Keratinocyte (primary cell): ENCODE measurements around the gene CSNK1G2. TPM values are rescaled to one million over a fixed set of nuclear protein-coding genes. Genes with fewer than 3 reads are reported as not detected.

ENCODE experiments used
- DNase-seq: peaks from one replicate; pipeline ENCODE4 v3.0.0-alpha.2; 2011; ENCODE audit warnings: low read depth, missing footprints, low spot score
- FAIRE-seq: peaks from 2 replicates; lab custom pipeline; 2011; peaks lifted over from hg19 to GRCh38; lab: Jason Lieb, UNC
- H2AFZ ChIP-seq: 2 replicates; pipeline ENCODE4 v1.6.0; 2012; ENCODE audit warnings: low read length, control low read depth, inconsistent platforms; ENCODE audit not compliant: control insufficient read depth
- H3K27ac ChIP-seq: 2 replicates; pipeline ENCODE4 v1.5.1; 2011; ENCODE audit warnings: low read length; ENCODE audit not compliant: control insufficient read depth, insufficient read depth
- H3K27me3 ChIP-seq: 3 replicates; pipeline ENCODE4 v1.6.0; 2011; ENCODE audit warnings: low read length; ENCODE audit not compliant: control insufficient read depth, insufficient read depth; ENCODE audit errors: extremely low read depth
- H3K36me3 ChIP-seq, 2 experiments: 2 replicates in 1 of 2; 3 replicates in 1 of 2; pipeline ENCODE4 v1.5.1; 2011; ENCODE audit warnings: low read length in 2 of 2, mild to moderate bottlenecking in 1 of 2; ENCODE audit not compliant: control insufficient read depth in 2 of 2, insufficient read depth in 2 of 2; ENCODE audit errors: extremely low read depth in 1 of 2
- H3K4me1 ChIP-seq: 3 replicates; pipeline ENCODE4 v1.5.1; 2011; ENCODE audit warnings: low read length; ENCODE audit not compliant: control insufficient read depth, insufficient read depth; ENCODE audit errors: extremely low read depth
- H3K4me2 ChIP-seq: 3 replicates; pipeline ENCODE4 v1.6.0; 2011; ENCODE audit warnings: low read depth, low read length; ENCODE audit not compliant: control insufficient read depth, insufficient read depth; ENCODE audit errors: extremely low read depth
- H3K4me3 ChIP-seq, 3 experiments: fragments of 200-600 bp in 1 of 3; sonication (generic) in 1 of 3; 2 replicates in 2 of 3; 3 replicates in 1 of 3; pipeline ENCODE4 v1.5.1; 2011 to 2016; ENCODE audit warnings: low read length in 3 of 3, mild to moderate bottlenecking in 3 of 3, control low read depth in 2 of 3, inconsistent platforms in 1 of 3, low read depth in 1 of 3, mixed read lengths in 1 of 3, mixed run types in 1 of 3, moderate library complexity in 1 of 3; ENCODE audit not compliant: control insufficient read depth in 2 of 3, insufficient read depth in 2 of 3; ENCODE audit errors: extremely low read depth in 1 of 3
- H3K79me2 ChIP-seq: 2 replicates; pipeline ENCODE4 v1.6.0; 2012; ENCODE audit warnings: low read length; ENCODE audit not compliant: control insufficient read depth, insufficient read depth
- H3K9ac ChIP-seq: 3 replicates; pipeline ENCODE4 v1.6.0; 2011; ENCODE audit warnings: low read length; ENCODE audit not compliant: control insufficient read depth, insufficient read depth; ENCODE audit errors: extremely low read depth
- H3K9me1 ChIP-seq: 3 replicates; pipeline ENCODE4 v1.6.0; 2011; ENCODE audit warnings: low read length; ENCODE audit not compliant: control insufficient read depth, insufficient read depth; ENCODE audit errors: extremely low read depth
- H3K9me3 ChIP-seq: 2 replicates; pipeline ENCODE4 v1.5.1; 2012; ENCODE audit warnings: low read depth, low read length; ENCODE audit not compliant: control insufficient read depth
- H4K20me1 ChIP-seq: 3 replicates; pipeline ENCODE4 v1.6.0; 2011; ENCODE audit warnings: low read length; ENCODE audit not compliant: control insufficient read depth, insufficient read depth; ENCODE audit errors: extremely low read depth
- CTCF ChIP-seq, 3 experiments: IDR thresholded peaks in 1 of 3; conservative IDR thresholded peaks in 1 of 3; optimal IDR thresholded peaks in 1 of 3; 2 replicates in 2 of 3; 3 replicates in 1 of 3; pipeline versions ENCODE3 to v1.5.1; 2011; ENCODE audit warnings: low read length in 3 of 3, mild to moderate bottlenecking in 3 of 3, moderate library complexity in 2 of 3, control low read depth in 1 of 3, inconsistent platforms in 1 of 3; ENCODE audit not compliant: insufficient read depth in 2 of 3; ENCODE audit errors: extremely low read depth in 1 of 3
- EZH2 ChIP-seq: IDR thresholded peaks from one replicate; pipeline ENCODE4 v1.6.1; 2012; ENCODE audit warnings: inconsistent platforms, mild to moderate bottlenecking, low read length, moderate library complexity
- dilution Hi-C: fragments of 300-500 bp; cut with MboI; formaldehyde crosslinking; loops from one replicate; pipeline ENCODE4 v1.7.0; 2020; ENCODE audit warnings: low sequenced_read_pairs; ENCODE audit not compliant: extremely low pct_ligation_motif_present
- polyA plus RNA-seq, 5 experiments: library from polyadenylated mRNA; depleted of rRNA in 3 of 5; stranded (reverse) in 3 of 5; stranded (forward) in 1 of 5; unstranded in 1 of 5; fragments of >200 nt; gene quantifications; 1 replicate in 1 of 5; 2 replicates in 3 of 5; 3 replicates in 1 of 5; pipeline versions ENCODE4 v1.2.1 to v1.2.3, GENCODE V29; 2011 to 2012; ENCODE audit warnings: missing spikeins in 2 of 5, low read depth in 1 of 5, low replicate concordance in 1 of 5

The CSNK1G2 gene
- polyA plus RNA-seq, 1 donor (not counting 4 experiments of a cell fraction or from before 2014, with no cell fraction given) = 34.9 TPM

DNA sequence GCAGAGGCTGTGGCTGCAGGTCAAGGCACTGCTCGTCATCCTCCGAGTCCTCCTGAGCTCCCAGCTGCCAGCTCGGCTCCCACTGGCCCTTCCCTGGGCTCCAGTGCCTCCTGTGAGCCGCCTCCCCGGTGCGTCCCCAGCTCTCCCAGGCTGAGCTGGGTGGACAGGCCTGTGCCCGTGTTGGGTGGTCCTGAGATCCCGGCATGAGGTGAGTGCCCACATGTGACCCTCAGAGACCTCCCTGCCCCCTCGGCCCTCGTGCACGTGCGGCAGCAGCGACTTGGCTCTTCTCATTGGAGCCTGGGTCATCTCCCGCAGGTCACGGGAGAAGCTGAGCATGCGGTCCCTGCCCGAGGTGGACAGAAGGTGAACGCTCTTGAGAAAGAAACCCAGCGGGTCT, 20.3 kb upstream of the CSNK1G2 start:
- dilution Hi-C loops = no loop called here
- Histone ChIP-seq H3K9ac (no peak overlapping the region), H3K4me3 (no peak overlapping the region), H3K36me3 (peaks cover 22 to 30% of the 10 kb centered on the region in 2 experiments), H3K27ac (no peak overlapping the region), H3K79me2 (no peaks in the 10 kb centered on the region), H3K9me1 (no peaks in the 10 kb centered on the region), H3K9me3 (no peaks in the 10 kb centered on the region), H3K4me2 (no peak overlapping the region), H4K20me1 (no peaks in the 10 kb centered on the region), H2AFZ (no peak overlapping the region), H3K4me1 (no peaks in the 10 kb centered on the region), H3K27me3 (no peaks in the 10 kb centered on the region)
- DNase-seq = no peak
- TF ChIP-seq EZH2 = no peak
- TF ChIP-seq CTCF (optimal IDR thresholded peaks at IDR 0.05 in 1 of 3, IDR thresholded peaks at IDR 0.05 in 1 of 3, conservative IDR thresholded peaks at IDR 0.05 in 1 of 3; ENCODE audit: extremely low read depth in 1 of 3, insufficient read depth in 2 of 3, low read length in 3 of 3) = no peak
- no peak for FAIRE-seq

DNA sequence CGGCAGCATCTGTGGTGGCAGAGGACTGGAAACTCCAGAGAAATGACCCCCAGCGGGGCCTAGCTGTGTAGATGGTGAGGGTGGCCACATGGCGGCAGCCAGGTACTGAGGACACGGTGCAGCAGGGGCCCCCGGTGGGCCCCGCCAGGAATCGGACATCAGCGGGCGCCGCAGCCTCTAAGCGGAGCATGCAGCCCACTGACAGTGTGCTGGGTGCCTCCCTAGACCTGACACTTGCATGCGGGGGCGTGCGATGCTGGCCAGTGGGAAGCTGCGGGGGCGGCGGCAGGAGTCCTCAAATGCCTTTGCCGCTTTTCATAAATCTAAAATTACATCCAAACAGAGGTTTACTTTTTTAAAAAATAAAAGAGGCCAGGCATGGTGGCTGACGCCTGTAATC, 19.6 kb upstream of the CSNK1G2 start:
- H4K20me1 ChIP-seq = no peaks in the 10 kb centered on the region
- H3K36me3 ChIP-seq = peaks cover 20 to 30% of the 10 kb centered on the region in 2 experiments
- no peak overlapping the region for H3K9ac ChIP-seq
- H3K4me3 ChIP-seq = no peak overlapping the region
- H2AFZ ChIP-seq = no peak overlapping the region
- H3K4me2 ChIP-seq = no peak overlapping the region
- H3K79me2 ChIP-seq = no peaks in the 10 kb centered on the region
- dilution Hi-C loops = no loop called here
- DNase-seq = no peak
- no peak overlapping the region for H3K27ac ChIP-seq
- no peak for TF ChIP-seq EZH2
- no peak for TF ChIP-seq CTCF (optimal IDR thresholded peaks at IDR 0.05 in 1 of 3, IDR thresholded peaks at IDR 0.05 in 1 of 3, conservative IDR thresholded peaks at IDR 0.05 in 1 of 3; ENCODE audit: extremely low read depth in 1 of 3, insufficient read depth in 2 of 3, low read length in 3 of 3)
- H3K9me1 ChIP-seq = no peaks in the 10 kb centered on the region
- no peaks in the 10 kb centered on the region for H3K4me1 ChIP-seq
- H3K27me3 ChIP-seq = no peaks in the 10 kb centered on the region
- no peaks in the 10 kb centered on the region for H3K9me3 ChIP-seq
- no peak for FAIRE-seq
